GM21737 (cell line): ENCODE results near the gene UCMA.
"Not testable (repeated sequence)": the region's sequence is repeated elsewhere in the genome, so short reads cannot be mapped to it uniquely, and the experiment has no call there.

ENCODE experiments used
- ATAC-seq: cut with Tn5 transposase; IDR thresholded peaks from one replicate; pipeline ENCODE4 v1.9.1; 2021; ENCODE audit warnings: mild to moderate bottlenecking, moderate library complexity; ENCODE audit not compliant: unreplicated experiment

Gene UCMA

GRCh38 chr10:13234736-13235135, 562 bp upstream of the UCMA start:
- not testable (repeated sequence) for ATAC-seq

GRCh38 chr10:13233358-13233757, 816 bp downstream of the UCMA start:
- no peak for ATAC-seq

GRCh38 chr10:13231808-13232207, 2.4 kb downstream of the UCMA start:
- no peak for ATAC-seq

- ATAC-seq: no peak
These were observed 3.0 kb downstream of the UCMA start for GRCh38 chr10:13231190-13231589.

GRCh38 chr10:13227031-13227430, 7.1 kb downstream of the UCMA start:
- no peak for ATAC-seq

GRCh38 chr10:13225601-13226000, 8.6 kb downstream of the UCMA start:
- no peak for ATAC-seq

- no peak for ATAC-seq
These were observed 9.8 kb downstream of the UCMA start for GRCh38 chr10:13224210-13224995.

GRCh38 chr10:13223241-13223640, 10.9 kb downstream of the UCMA start:
- ATAC-seq: no peak

- ATAC-seq: no peak
These were observed 11.6 kb downstream of the UCMA start for GRCh38 chr10:13222566-13222965.

GRCh38 chr10:13222151-13222550, 12.0 kb downstream of the UCMA start:
- ATAC-seq: no peak

GRCh38 chr10:13221572-13221971, 12.6 kb downstream of the UCMA start:
- no peak for ATAC-seq

GRCh38 chr10:13219685-13220670, 14.2 kb downstream of the UCMA start:
- ATAC-seq: peak; percentile 77

GRCh38 chr10:13218878-13219277, 15.3 kb downstream of the UCMA start:
- ATAC-seq: no peak

- no peak for ATAC-seq
These were observed 21.0 kb downstream of the UCMA start for GRCh38 chr10:13213163-13213562.

- no peak for ATAC-seq
These were observed 27.4 kb downstream of the UCMA start for GRCh38 chr10:13206546-13207443.

- no peak for ATAC-seq
These were observed 28.1 kb downstream of the UCMA start for GRCh38 chr10:13206091-13206490.

- ATAC-seq: no peak
These were observed 33.0 kb downstream of the UCMA start for GRCh38 chr10:13201132-13201531.

- ATAC-seq: no peak
These were observed 39.2 kb downstream of the UCMA start for GRCh38 chr10:13195016-13195415.

- no peak for ATAC-seq
These were observed 40.5 kb downstream of the UCMA start for GRCh38 chr10:13193637-13194036.

- no peak for ATAC-seq
These were observed 42.8 kb downstream of the UCMA start for GRCh38 chr10:13191362-13191761.

GRCh38 chr10:13190816-13191215, 43.4 kb downstream of the UCMA start:
- no peak for ATAC-seq
